GM12874 (cell line): ENCODE data around the gene HEY2.
A peak's percentile ranks its signal among the peaks of the same experiment; 100 is the strongest.

Experiments used
- TF ChIP-seq, protein P1 (sequence below): IDR thresholded peaks from 2 replicates; pipeline ENCODE4 v1.5.1; 2011; ENCODE audit warnings: low read depth, mild to moderate bottlenecking, control low read depth, low read length, moderate library complexity; ENCODE audit not compliant: insufficient read depth

The HEY2 gene

DNA sequence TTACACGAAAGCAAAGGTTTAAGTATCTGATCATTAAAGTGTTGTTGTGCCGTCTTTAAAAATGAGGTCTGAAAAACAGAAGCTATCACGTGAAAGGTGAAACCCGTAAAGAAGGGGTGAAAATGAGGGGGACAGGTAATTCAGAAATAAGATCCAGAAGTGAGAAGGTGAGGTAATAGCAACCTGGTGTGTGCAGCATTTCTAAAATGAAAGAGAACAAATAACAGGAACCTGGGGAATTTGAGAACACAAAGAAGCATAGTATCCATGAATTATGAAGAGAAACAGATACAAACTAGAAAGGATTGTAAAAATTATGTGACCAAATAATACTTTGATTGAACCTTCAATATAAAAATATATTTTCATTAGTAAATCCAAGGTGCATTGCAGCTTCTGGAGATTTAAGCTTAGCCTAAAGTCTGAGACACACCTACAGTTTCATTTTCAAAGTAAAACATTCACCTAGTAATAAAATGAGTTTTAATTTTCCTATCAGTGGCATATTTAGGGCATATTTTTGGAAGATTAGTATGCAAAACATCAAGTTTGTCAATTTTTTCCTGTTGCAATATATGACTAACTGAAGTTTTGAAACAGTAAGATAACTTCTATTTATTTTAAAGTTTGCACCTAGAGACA lies 1.4 kb downstream of the HEY2 start:
- TF ChIP-seq, protein P1, sequence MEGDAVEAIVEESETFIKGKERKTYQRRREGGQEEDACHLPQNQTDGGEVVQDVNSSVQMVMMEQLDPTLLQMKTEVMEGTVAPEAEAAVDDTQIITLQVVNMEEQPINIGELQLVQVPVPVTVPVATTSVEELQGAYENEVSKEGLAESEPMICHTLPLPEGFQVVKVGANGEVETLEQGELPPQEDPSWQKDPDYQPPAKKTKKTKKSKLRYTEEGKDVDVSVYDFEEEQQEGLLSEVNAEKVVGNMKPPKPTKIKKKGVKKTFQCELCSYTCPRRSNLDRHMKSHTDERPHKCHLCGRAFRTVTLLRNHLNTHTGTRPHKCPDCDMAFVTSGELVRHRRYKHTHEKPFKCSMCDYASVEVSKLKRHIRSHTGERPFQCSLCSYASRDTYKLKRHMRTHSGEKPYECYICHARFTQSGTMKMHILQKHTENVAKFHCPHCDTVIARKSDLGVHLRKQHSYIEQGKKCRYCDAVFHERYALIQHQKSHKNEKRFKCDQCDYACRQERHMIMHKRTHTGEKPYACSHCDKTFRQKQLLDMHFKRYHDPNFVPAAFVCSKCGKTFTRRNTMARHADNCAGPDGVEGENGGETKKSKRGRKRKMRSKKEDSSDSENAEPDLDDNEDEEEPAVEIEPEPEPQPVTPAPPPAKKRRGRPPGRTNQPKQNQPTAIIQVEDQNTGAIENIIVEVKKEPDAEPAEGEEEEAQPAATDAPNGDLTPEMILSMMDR = no peak

DNA sequence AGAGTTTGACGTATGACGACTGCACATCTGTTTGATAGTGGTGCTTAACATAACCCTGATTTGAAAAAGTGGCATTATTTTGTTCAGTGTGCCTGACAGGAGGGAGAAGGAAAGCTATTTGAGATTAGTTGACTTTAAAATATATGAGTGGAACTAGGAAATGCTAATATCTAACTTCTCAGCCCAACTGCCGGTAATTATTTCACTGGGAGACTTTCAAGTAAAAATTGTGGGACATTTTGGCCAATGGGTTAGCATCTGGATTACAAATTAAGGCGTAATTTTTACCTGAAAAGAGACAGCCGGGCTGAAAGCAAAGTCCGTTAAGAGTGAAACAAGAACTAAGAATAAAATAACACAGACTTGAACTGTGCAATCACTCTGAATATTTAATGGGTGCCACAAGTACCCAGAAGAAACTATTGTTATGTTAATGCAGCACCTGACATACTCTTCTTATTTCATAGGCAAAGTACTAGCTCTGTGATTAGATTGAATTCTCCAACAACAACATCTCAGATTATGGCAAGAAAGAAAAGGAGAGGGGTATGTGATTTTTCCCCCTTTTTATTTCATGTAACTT lies 2.0 kb downstream of the HEY2 start:
- TF ChIP-seq, protein P1 = no peak

DNA sequence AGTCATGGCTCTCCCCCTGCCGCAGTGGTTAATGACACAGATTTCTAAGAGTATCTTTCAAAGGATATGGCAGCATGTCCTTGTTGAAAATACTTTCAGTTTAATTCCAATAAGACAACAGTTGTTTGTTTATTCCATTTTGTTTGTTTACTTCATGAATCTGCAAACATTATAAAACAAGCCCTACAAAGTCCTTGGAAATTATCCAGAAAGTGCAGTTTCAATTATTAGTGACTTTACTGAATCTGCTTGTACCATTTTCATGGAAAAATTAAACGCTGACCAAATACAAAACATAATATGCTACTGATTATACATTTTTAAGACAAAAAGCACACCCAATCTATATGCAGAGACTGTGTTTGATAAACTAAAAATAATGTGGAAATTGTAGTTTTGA lies 3.3 kb downstream of the HEY2 start:
- TF ChIP-seq, protein P1 = no peak

DNA sequence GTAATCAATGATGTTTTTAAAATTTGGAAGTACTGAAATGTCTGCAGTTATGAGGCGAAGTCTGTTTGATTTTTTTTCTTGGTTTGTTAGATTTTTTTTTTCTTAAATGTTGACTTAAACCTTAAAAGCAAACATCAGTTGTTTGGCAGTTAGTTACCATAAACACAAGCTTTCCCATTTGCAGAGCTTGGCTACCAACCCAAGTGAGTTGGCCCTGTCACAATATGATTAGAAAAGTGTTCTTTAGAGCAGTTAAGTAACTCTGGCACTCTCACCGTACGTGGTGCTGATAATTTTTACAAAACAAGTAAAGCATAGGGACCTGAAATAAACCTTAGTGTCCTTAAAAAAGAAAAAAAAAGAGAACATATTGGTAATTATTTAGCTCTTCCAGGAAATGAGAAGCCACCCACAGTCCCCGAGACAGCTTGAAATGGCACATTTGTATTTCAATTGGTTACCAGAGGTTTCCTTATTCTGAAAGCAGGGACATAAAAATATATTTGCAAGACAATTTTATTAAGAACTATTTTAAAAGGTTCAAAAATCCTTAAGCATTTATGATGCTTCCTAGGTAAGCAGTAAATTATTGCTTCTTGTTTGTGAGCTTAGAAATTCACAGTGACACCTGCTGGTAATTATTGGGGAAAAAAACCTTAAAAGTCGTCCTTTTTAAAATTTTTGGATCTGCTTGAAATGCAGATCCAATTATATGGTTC lies 3.9 kb downstream of the HEY2 start:
- TF ChIP-seq, protein P1 = no peak

DNA sequence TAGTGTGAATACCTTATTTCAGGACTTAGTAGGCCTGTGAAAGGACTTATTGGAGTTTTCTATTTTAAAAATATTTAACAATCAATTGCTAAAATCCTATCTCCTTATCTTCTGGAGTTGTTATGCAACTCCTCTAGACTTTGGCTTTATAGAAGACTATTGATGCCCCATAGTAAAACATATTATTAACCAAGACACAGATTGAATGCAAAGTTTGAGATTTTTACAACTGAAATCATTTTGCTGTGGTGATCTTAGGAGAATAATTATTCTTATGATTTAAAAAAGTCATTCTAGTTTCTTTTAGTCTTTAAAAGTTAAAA lies 4.5 kb downstream of the HEY2 start:
- TF ChIP-seq, protein P1 = no peak

DNA sequence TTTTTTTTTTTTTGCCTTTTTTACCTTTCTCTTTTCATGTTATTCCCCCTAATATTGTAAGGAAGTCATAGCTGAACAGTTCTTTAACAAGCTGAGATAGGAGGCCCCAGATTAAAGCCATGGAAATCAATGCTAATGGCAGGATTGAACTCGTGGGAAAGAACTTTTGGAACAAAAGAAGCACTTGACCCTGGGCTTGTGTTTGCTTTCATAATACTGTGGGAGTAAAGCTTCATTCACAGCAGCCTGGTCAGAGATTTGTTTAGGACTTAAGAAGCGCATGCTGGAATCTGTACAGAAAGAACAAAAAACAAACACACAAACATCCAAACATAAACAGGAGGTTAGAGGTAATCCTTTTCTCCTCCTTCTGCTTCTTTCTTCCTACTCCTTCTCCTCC lies 5.1 kb downstream of the HEY2 start:
- TF ChIP-seq, protein P1 = no peak

DNA sequence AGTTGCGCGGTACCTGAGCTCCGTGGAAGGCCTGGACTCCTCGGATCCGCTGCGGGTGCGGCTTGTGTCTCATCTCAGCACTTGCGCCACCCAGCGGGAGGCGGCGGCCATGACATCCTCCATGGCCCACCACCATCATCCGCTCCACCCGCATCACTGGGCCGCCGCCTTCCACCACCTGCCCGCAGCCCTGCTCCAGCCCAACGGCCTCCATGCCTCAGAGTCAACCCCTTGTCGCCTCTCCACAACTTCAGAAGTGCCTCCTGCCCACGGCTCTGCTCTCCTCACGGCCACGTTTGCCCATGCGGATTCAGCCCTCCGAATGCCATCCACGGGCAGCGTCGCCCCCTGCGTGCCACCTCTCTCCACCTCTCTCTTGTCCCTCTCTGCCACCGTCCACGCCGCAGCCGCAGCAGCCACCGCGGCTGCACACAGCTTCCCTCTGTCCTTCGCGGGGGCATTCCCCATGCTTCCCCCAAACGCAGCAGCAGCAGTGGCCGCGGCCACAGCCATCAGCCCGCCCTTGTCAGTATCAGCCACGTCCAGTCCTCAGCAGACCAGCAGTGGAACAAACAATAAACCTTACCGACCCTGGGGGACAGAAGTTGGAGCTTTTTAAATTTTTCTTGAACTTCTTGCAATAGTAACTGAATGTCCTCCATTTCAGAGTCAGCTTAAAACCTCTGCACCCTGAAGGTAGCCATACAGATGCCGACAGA lies 9.9 kb downstream of the HEY2 start:
- TF ChIP-seq, protein P1 = peak; percentile 47; the same call in 1 of the 2 replicates
